SK-N-SH treated with all-trans-retinoic acid at 6 μM for 48 hours (cell line): ENCODE results near the gene TLNRD1.

Experiments used
- ATAC-seq: fragments of 200-7000 bp; cut with Tn5 transposase; 3 replicates; pipeline ENCODE4 v1.9.1; 2020; ENCODE audit warnings: mild to moderate bottlenecking, moderate library complexity
- ARNTL ChIP-seq: fragments of 450-650 bp; formaldehyde crosslinking; IDR thresholded peaks from 2 replicates; pipeline ENCODE4 v1.5.0; 2020; ENCODE audit warnings: low read depth, mild to moderate bottlenecking, moderate library complexity, borderline replicate concordance
- CREB5 ChIP-seq: fragments of 250-450 bp; sonication (Bioruptor Pico); IDR thresholded peaks from 2 replicates; pipeline ENCODE4 v1.5.1; 2020; ENCODE audit warnings: low read depth, mild to moderate bottlenecking, moderate library complexity
- CSDC2 ChIP-seq: fragments of 250-450 bp; sonication (Bioruptor Pico); IDR thresholded peaks from 2 replicates; pipeline ENCODE4 v1.5.0; 2020; ENCODE audit warnings: mild to moderate bottlenecking, moderate library complexity
- CSRNP3 ChIP-seq: fragments of 250-450 bp; sonication (Bioruptor Pico); IDR thresholded peaks from 2 replicates; pipeline ENCODE4 v1.5.1; 2021; ENCODE audit warnings: mild to moderate bottlenecking, moderate library complexity
- ESRRG ChIP-seq: fragments of 250-450 bp; sonication (Bioruptor Pico); IDR thresholded peaks from 2 replicates; pipeline ENCODE4 v1.6.1; 2021; ENCODE audit warnings: mild to moderate bottlenecking
- GLIS3 ChIP-seq: fragments of 250-450 bp; sonication (Bioruptor Pico); IDR thresholded peaks from 2 replicates; pipeline ENCODE4 v1.5.0; 2020; ENCODE audit warnings: mild to moderate bottlenecking, moderate library complexity
- ISL1 ChIP-seq: fragments of 250-450 bp; sonication (Bioruptor Pico); IDR thresholded peaks from 2 replicates; pipeline ENCODE4 v2.1.2; 2022; ENCODE audit warnings: mild to moderate bottlenecking, moderate library complexity
- OSR1 ChIP-seq: fragments of 250-450 bp; sonication (Bioruptor Pico); IDR thresholded peaks from 2 replicates; pipeline ENCODE4 v1.8.0; 2022; ENCODE audit warnings: moderate library complexity, mild to moderate bottlenecking, inconsistent platforms
- PATZ1 ChIP-seq: fragments of 250-450 bp; sonication (Bioruptor Pico); IDR thresholded peaks from 2 replicates; pipeline ENCODE4 v1.8.0; 2020; ENCODE audit warnings: mild to moderate bottlenecking, moderate library complexity, borderline replicate concordance
- POU6F1 ChIP-seq: fragments of 250-450 bp; sonication (Bioruptor Pico); IDR thresholded peaks from 2 replicates; pipeline ENCODE4 v1.8.0; 2021; ENCODE audit warnings: low read depth, mild to moderate bottlenecking, moderate library complexity, borderline replicate concordance
- PPARA ChIP-seq: fragments of 250-450 bp; sonication (Bioruptor Pico); IDR thresholded peaks from 2 replicates; pipeline ENCODE4 v1.5.0; 2020; ENCODE audit warnings: mild to moderate bottlenecking, borderline replicate concordance
- RARB ChIP-seq: fragments of 250-450 bp; sonication (Bioruptor Pico); IDR thresholded peaks from 2 replicates; pipeline ENCODE4 v1.8.0; 2021; ENCODE audit warnings: mild to moderate bottlenecking, moderate library complexity
- SNAI2 ChIP-seq: fragments of 250-450 bp; sonication (Bioruptor Pico); IDR thresholded peaks from 2 replicates; pipeline ENCODE4 v1.5.0; 2020; ENCODE audit warnings: mild to moderate bottlenecking, moderate library complexity
- TCF4 ChIP-seq: fragments of 250-450 bp; sonication (Bioruptor Pico); IDR thresholded peaks from 2 replicates; pipeline ENCODE4 v1.8.0; 2021; ENCODE audit warnings: mild to moderate bottlenecking, moderate library complexity, borderline replicate concordance
- TOX ChIP-seq: fragments of 250-450 bp; sonication (Bioruptor Pico); IDR thresholded peaks from 2 replicates; pipeline ENCODE4 v1.8.0; 2021; ENCODE audit warnings: mild to moderate bottlenecking, moderate library complexity, borderline replicate concordance
- ZC3H10 ChIP-seq: fragments of 250-450 bp; sonication (Bioruptor Pico); IDR thresholded peaks from 2 replicates; pipeline ENCODE4 v1.5.1; 2021; ENCODE audit warnings: mild to moderate bottlenecking, moderate library complexity
- ZFP3 ChIP-seq: fragments of 250-450 bp; sonication (Bioruptor Pico); IDR thresholded peaks from 2 replicates; pipeline ENCODE4 v1.5.0; 2020; ENCODE audit warnings: mild to moderate bottlenecking, moderate library complexity
- ZFP30 ChIP-seq: fragments of 450-650 bp; formaldehyde crosslinking; IDR thresholded peaks from 2 replicates; pipeline ENCODE4 v1.5.0; 2022; ENCODE audit warnings: mild to moderate bottlenecking, moderate library complexity
- ZNF565 ChIP-seq: fragments of 450-650 bp; formaldehyde crosslinking; conservative IDR thresholded peaks from 2 replicates; pipeline ENCODE4 v1.5.0; 2020; ENCODE audit warnings: low read depth, mild to moderate bottlenecking, moderate library complexity
- ZNF70 ChIP-seq: fragments of 450-650 bp; formaldehyde crosslinking; IDR thresholded peaks from 2 replicates; pipeline ENCODE4 v1.5.0; 2020; ENCODE audit warnings: mild to moderate bottlenecking, moderate library complexity
- ZNF8 ChIP-seq: fragments of 450-650 bp; formaldehyde crosslinking; IDR thresholded peaks from 2 replicates; pipeline ENCODE4 v1.5.0; 2020; ENCODE audit warnings: mild to moderate bottlenecking, moderate library complexity

Gene TLNRD1

GRCh38 chr15:81006124-81006523 is 5.4 kb downstream of the TLNRD1 start (continued):
- no peak for TF ChIP-seq PATZ1 (CRISPR knock-in tag)
- TF ChIP-seq, all 23 proteins: peak for 0

- ATAC-seq = no peak
- TF ChIP-seq POU6F1 (CRISPR knock-in tag) (no peak), ESRRG (CRISPR knock-in tag) (no peak), RARB (no peak), ARNTL (CRISPR knock-in tag) (no peak), TOX (CRISPR knock-in tag) (no peak), ZNF70 (CRISPR knock-in tag) (no peak)
Observed at GRCh38 chr15:81007428-81008064, 6.8 kb downstream of the TLNRD1 start.

GRCh38 chr15:81008312-81008711 is 7.6 kb downstream of the TLNRD1 start:
- ATAC-seq = no peak
- TF ChIP-seq SNAI2 (CRISPR knock-in tag) = no peak
- no peak for TF ChIP-seq ISL1 (CRISPR knock-in tag)
- TF ChIP-seq RARB = no peak
- TF ChIP-seq TOX (CRISPR knock-in tag) = no peak
- no peak for TF ChIP-seq ARNTL (CRISPR knock-in tag)
- no peak for TF ChIP-seq ZNF8 (CRISPR knock-in tag)
- TF ChIP-seq ZNF70 (CRISPR knock-in tag) = no peak
- TF ChIP-seq ZNF565 (CRISPR knock-in tag) = no peak
- TF ChIP-seq ESRRG (CRISPR knock-in tag) = no peak
- no peak for TF ChIP-seq PATZ1 (CRISPR knock-in tag)
- TF ChIP-seq ZFP30 (CRISPR knock-in tag) = no peak
- TF ChIP-seq GLIS3 (CRISPR knock-in tag) = no peak
- no peak for TF ChIP-seq CSRNP3 (CRISPR knock-in tag)
- TF ChIP-seq ZFP3 (CRISPR knock-in tag) = no peak
- no peak for TF ChIP-seq CSDC2 (CRISPR knock-in tag)
- no peak for TF ChIP-seq OSR1 (CRISPR knock-in tag)
- no peak for TF ChIP-seq TCF4 (CRISPR knock-in tag)

- TF ChIP-seq ZNF565 (CRISPR knock-in tag) (no peak), ISL1 (CRISPR knock-in tag) (no peak), ARNTL (CRISPR knock-in tag) (no peak), GLIS3 (CRISPR knock-in tag) (no peak), ZC3H10 (CRISPR knock-in tag) (no peak), ESRRG (CRISPR knock-in tag) (no peak), POU6F1 (CRISPR knock-in tag) (no peak), SNAI2 (CRISPR knock-in tag) (no peak), ZNF8 (CRISPR knock-in tag) (no peak), PPARA (CRISPR knock-in tag) (no peak), CSDC2 (CRISPR knock-in tag) (no peak), TCF4 (CRISPR knock-in tag) (no peak), TOX (CRISPR knock-in tag) (no peak), CSRNP3 (CRISPR knock-in tag) (no peak), CREB5 (CRISPR knock-in tag) (no peak)
Observed at GRCh38 chr15:81010086-81010485, 9.4 kb downstream of the TLNRD1 start.

More at GRCh38 chr15:81010086-81010485, 9.4 kb downstream of the TLNRD1 start:
- ATAC-seq = no peak
